CD14-positive monocyte (primary cell): Measurements from ENCODE around the gene TKFC. TPM values are rescaled to one million over a fixed set of nuclear protein-coding genes. Genes with fewer than 3 reads are reported as not detected.

Experiments used
- DNase-seq, 3 donors: peaks; one replicate each; pipeline ENCODE4 v3.0.0-alpha.2; 2011 to 2022
- H2AFZ ChIP-seq: 2 replicates; pipeline ENCODE4 v1.6.0; 2012; ENCODE audit warnings: mild to moderate bottlenecking, low read depth, low read length, inconsistent platforms; ENCODE audit not compliant: insufficient read depth, poor library complexity, severe bottlenecking
- H3K27ac ChIP-seq, 2 donors: 1 replicate in 1 of 2; 2 replicates in 1 of 2; pipeline ENCODE4 v1.5.1; 2012 to 2013; ENCODE audit warnings: low read length in 2 of 2, control low read depth in 1 of 2, inconsistent platforms in 1 of 2, low read depth in 1 of 2, mild to moderate bottlenecking in 1 of 2
- H3K27me3 ChIP-seq, 2 donors: one replicate each; pipeline versions ENCODE4 v1.6.0 to v1.6.1; 2011 to 2013; ENCODE audit warnings: low read length in 2 of 2; ENCODE audit not compliant: control insufficient read depth in 2 of 2, insufficient read depth in 2 of 2
- H3K36me3 ChIP-seq, 2 donors: replicated peaks in 1 of 2; 1 replicate in 1 of 2; 2 replicates in 1 of 2; pipeline versions ENCODE4 v1.5.1 to v1.6.1; 2012 to 2013; ENCODE audit warnings: low read length in 2 of 2, control low read depth in 1 of 2, inconsistent platforms in 1 of 2, mild to moderate bottlenecking in 1 of 2; ENCODE audit not compliant: insufficient read depth in 2 of 2, control insufficient read depth in 1 of 2
- H3K4me1 ChIP-seq, 2 donors: 1 replicate in 1 of 2; 2 replicates in 1 of 2; pipeline versions ENCODE4 v1.5.1 to v1.6.1; 2012 to 2013; ENCODE audit warnings: low read length in 2 of 2, control low read depth in 1 of 2, inconsistent platforms in 1 of 2, mild to moderate bottlenecking in 1 of 2, moderate library complexity in 1 of 2; ENCODE audit not compliant: insufficient read depth in 2 of 2, control insufficient read depth in 1 of 2
- H3K4me2 ChIP-seq: replicated peaks from 2 replicates; pipeline ENCODE3; 2012; ENCODE audit warnings: low read length, moderate library complexity, mild to moderate bottlenecking; ENCODE audit not compliant: poor library complexity, severe bottlenecking; ENCODE audit errors: extremely low read depth
- H3K4me3 ChIP-seq, 3 experiments: fragments of 200-600 bp in 1 of 3; sonication (generic) in 1 of 3; replicated peaks in 1 of 3; 1 replicate in 2 of 3; 2 replicates in 1 of 3; pipeline ENCODE4 v1.5.1; 2011 to 2013; ENCODE audit warnings: low read length in 3 of 3, mild to moderate bottlenecking in 3 of 3, control low read depth in 2 of 3, low read depth in 2 of 3, inconsistent platforms in 1 of 3, moderate library complexity in 1 of 3
- H3K79me2 ChIP-seq: 2 replicates; pipeline ENCODE4 v1.6.0; 2012; ENCODE audit warnings: mild to moderate bottlenecking, control low read depth, inconsistent platforms, low read length, moderate library complexity; ENCODE audit not compliant: insufficient read depth
- H3K9ac ChIP-seq: 2 replicates; pipeline ENCODE4 v1.6.0; 2017; ENCODE audit warnings: low read length, mild to moderate bottlenecking; ENCODE audit not compliant: insufficient read depth, poor library complexity, severe bottlenecking
- H3K9me3 ChIP-seq, 2 donors: replicated peaks in 1 of 2; 1 replicate in 1 of 2; 2 replicates in 1 of 2; pipeline versions ENCODE4 v1.5.1 to v1.6.1; 2012 to 2013; ENCODE audit warnings: low read length in 2 of 2, control low read depth in 1 of 2; ENCODE audit not compliant: control insufficient read depth in 1 of 2, insufficient read depth in 1 of 2
- H4K20me1 ChIP-seq: 2 replicates; pipeline ENCODE4 v1.6.0; 2012; ENCODE audit warnings: mild to moderate bottlenecking, low read length, control low read depth, moderate library complexity; ENCODE audit not compliant: insufficient read depth
- H3K27ac Mint-ChIP-seq, 7 donors: one replicate each; pipeline ENCODE4 v1.8.0; 2020; ENCODE audit warnings: mild to moderate bottlenecking in 7 of 7, mixed read lengths in 7 of 7, moderate library complexity in 6 of 7, inconsistent platforms in 2 of 7
- H3K27me3 Mint-ChIP-seq, 3 donors: one replicate each; pipeline ENCODE4 v1.8.0; 2021 to 2022; ENCODE audit warnings: low read depth in 3 of 3, mild to moderate bottlenecking in 3 of 3, mixed read lengths in 3 of 3, moderate library complexity in 3 of 3, inconsistent platforms in 1 of 3
- H3K36me3 Mint-ChIP-seq, 2 donors: one replicate each; pipeline ENCODE4 v1.8.0; 2020; ENCODE audit warnings: mixed read lengths in 2 of 2, inconsistent platforms in 1 of 2, mild to moderate bottlenecking in 1 of 2
- H3K4me1 Mint-ChIP-seq: one replicate; pipeline ENCODE4 v1.8.0; 2020; ENCODE audit warnings: mild to moderate bottlenecking, mixed read lengths
- H3K4me3 Mint-ChIP-seq, 2 donors: one replicate each; pipeline ENCODE4 v1.8.0; 2020; ENCODE audit warnings: mild to moderate bottlenecking in 2 of 2, mixed read lengths in 2 of 2, moderate library complexity in 1 of 2
- H3K9me3 Mint-ChIP-seq, 7 donors: one replicate each; pipeline ENCODE4 v1.8.0; 2020 to 2022; ENCODE audit warnings: mixed read lengths in 7 of 7, mild to moderate bottlenecking in 6 of 7, moderate library complexity in 6 of 7, inconsistent platforms in 2 of 7
- CTCF ChIP-seq: fragments of 200-600 bp; IDR thresholded peaks from one replicate; pipeline ENCODE4 v1.8.0; 2022; ENCODE audit warnings: antibody characterized with exemption, mild to moderate bottlenecking
- WGBS: methylation state at CpG from one replicate; pipeline ENCODE4 v1.1.5; 2013; ENCODE audit warnings: missing lambda C conversion rate; ENCODE audit not compliant: insufficient coverage; 5-methylcytosine and 5-hydroxymethylcytosine counted together
- intact Hi-C, 2 donors: fragments of 100-400 bp; cut with micrococcal nuclease; formaldehyde crosslinking; loops; one replicate each; pipeline versions ENCODE4 v1.15.0 to v1.15.1; 2023
- polyA plus RNA-seq, 3 donors: library from polyadenylated mRNA; depleted of rRNA in 1 of 3; unstranded in 2 of 3; stranded (reverse) in 1 of 3; fragments of 300-500 nt in 2 of 3; fragments of >200 nt in 1 of 3; fragmentation: Illumina TruSeq in 2 of 3; gene quantifications; 1 replicate in 2 of 3; 2 replicates in 1 of 3; pipeline ENCODE4 v1.2.3, GENCODE V29; 2012 to 2021

TKFC gene
- polyA plus RNA-seq, 3 donors, result 29.5 to 40.8 (median 29.6) TPM

- no peak overlapping the region for H3K4me2 ChIP-seq
- H3K27ac Mint-ChIP-seq, result peak overlapping the region in 2 of 7 donors; percentile 32 to 47
- no peaks in the 10 kb centered on the region for H3K36me3 Mint-ChIP-seq
Measured at GRCh38 chr11:61287338-61287977, 45.6 kb upstream of the TKFC start.

More at GRCh38 chr11:61287338-61287977, 45.6 kb upstream of the TKFC start:
- intact Hi-C loops, result no loop called here
- Histone ChIP-seq H3K4me1 (no peaks in the 10 kb centered on the region), H3K79me2 (no peaks in the 10 kb centered on the region), H3K36me3 (no peaks in the 10 kb centered on the region), H3K9me3 (no peaks in the 10 kb centered on the region), H3K27me3 (peaks cover 2 to 9% of the 10 kb centered on the region in 2 donors), H3K4me3 (no peak overlapping the region), H4K20me1 (no peaks in the 10 kb centered on the region), H3K9ac (no peak overlapping the region), H3K27ac (no peak overlapping the region), H2AFZ (no peak overlapping the region)
- H3K4me3 Mint-ChIP-seq, result no peak overlapping the region
- peaks cover 3% of the 10 kb centered on the region for H3K4me1 Mint-ChIP-seq
- peaks cover 0 to 7% (median 0%) of the 10 kb centered on the region in 7 donors for H3K9me3 Mint-ChIP-seq
- DNase-seq, result no peak
- WGBS, result 94% methylated on average over 9 of the region's 14 CpGs
- no peak for TF ChIP-seq CTCF
- peaks cover 10 to 13% (median 12%) of the 10 kb centered on the region in 3 donors for H3K27me3 Mint-ChIP-seq
